Heart left ventricle (tissue), 16 donors: ENCODE data around the gene ENO4. TPM values are rescaled to one million over a fixed set of nuclear protein-coding genes. Genes with fewer than 3 reads are reported as not detected.

Experiments used
- ATAC-seq, 4 donors: fragments of 200-7000 bp; cut with Tn5 transposase; one replicate each; pipeline ENCODE4 v1.9.1; 2020 to 2022; ENCODE audit warnings: moderate library complexity in 4 of 4, mild to moderate bottlenecking in 3 of 4, moderate number of reproducible peaks in 1 of 4
- DNase-seq, 5 donors: peaks; one replicate each; pipeline ENCODE4 v3.0.0-alpha.2; 2020
- H3K27ac ChIP-seq, 12 donors: fragments of 200-600 bp; sonication (generic) in 4 of 12; one replicate each; pipeline versions ENCODE4 v1.5.0 to v1.8.0; 2016 to 2022; ENCODE audit warnings: mild to moderate bottlenecking in 2 of 12
- H3K27me3 ChIP-seq, 9 donors: fragments of 200-600 bp; sonication (generic) in 2 of 9; one replicate each; pipeline versions ENCODE4 v1.5.1 to v1.8.0; 2016 to 2022; ENCODE audit warnings: mild to moderate bottlenecking in 3 of 9
- H3K36me3 ChIP-seq, 9 donors: fragments of 200-600 bp; sonication (generic) in 2 of 9; one replicate each; pipeline versions ENCODE4 v1.5.0 to v1.8.0; 2018 to 2022; ENCODE audit warnings: mild to moderate bottlenecking in 2 of 9
- H3K4me1 ChIP-seq, 12 donors: fragments of 200-600 bp; sonication (generic) in 4 of 12; one replicate each; pipeline versions ENCODE4 v1.5.0 to v1.8.0; 2016 to 2022; ENCODE audit warnings: mild to moderate bottlenecking in 3 of 12
- H3K4me3 ChIP-seq, 12 donors: fragments of 200-600 bp; sonication (generic) in 4 of 12; one replicate each; pipeline versions ENCODE4 v1.5.0 to v1.8.0; 2017 to 2022; ENCODE audit warnings: mild to moderate bottlenecking in 9 of 12, moderate library complexity in 4 of 12
- H3K9me3 ChIP-seq, 12 donors: fragments of 200-600 bp; sonication (generic) in 4 of 12; one replicate each; pipeline versions ENCODE4 v1.5.0 to v1.8.0; 2016 to 2022; ENCODE audit warnings: mild to moderate bottlenecking in 1 of 12
- POLR2A ChIP-seq, 2 donors: fragments of 450-650 bp; IDR thresholded peaks; one replicate each; pipeline ENCODE4 v1.6.1; 2017; ENCODE audit warnings: antibody characterized with exemption in 2 of 2, mild to moderate bottlenecking in 2 of 2, moderate library complexity in 2 of 2
- WGBS, 4 donors: extraction: QIAGEN DNeasy Blood & Tissue Kit in 2 of 4; methylation state at CpG; one replicate each; pipeline versions ENCODE4 v1.1.5 to v1.1.7; 2013 to 2018; 5-methylcytosine and 5-hydroxymethylcytosine counted together
- intact Hi-C, 10 donors: fragments of 100-400 bp; cut with DNase I; formaldehyde crosslinking; loops; one replicate each; pipeline versions ENCODE4 v1.11.1 to v1.14.2; 2022
- polyA plus RNA-seq, 2 donors: library from polyadenylated mRNA; stranded (reverse); fragments of 200-250 nt; gene quantifications; one replicate each; pipeline ENCODE4 v1.2.3, GENCODE V29; 2013
- total RNA-seq, 9 donors: library from RNA; depleted of rRNA in 2 of 9; stranded (reverse); fragments of >200 nt in 2 of 9; fragmentation: NEBNext Ultra II Directional in 3 of 9; extraction: Animal tissue kit (Norgen Biotek cat#: 25700) in 3 of 9; gene quantifications; one replicate each; pipeline versions ENCODE4 v1.1.0 to v1.2.4, GENCODE V29; 2016 to 2023
- TF ChIP-seq, protein P1 (sequence below), 12 donors: fragments of 200-600 bp; sonication (generic) in 4 of 12; IDR thresholded peaks; one replicate each; pipeline versions ENCODE4 v1.5.0 to v1.8.0; 2018 to 2022; ENCODE audit warnings: antibody characterized with exemption in 12 of 12, mild to moderate bottlenecking in 5 of 12
- donor health status: ischemic (EF 13 %, LVEDD 7.1; RV severe dilation, severe dysfunction).
- donor health status: healthy with polysubstance abuse.
- donor health status: DM: no; HTN: yes; CAD: no.
- donor health status: DM: no; HTN: no; CAD: no.
- donor health status: ischemic (EF 25% LVEDD 6.9; RV normal size, moderate dysfunction).
- donor health status: ischemic (EF 25% LVEDD 5.7; RV mildly dilated, moderate dysfunction).
- donor health status: healthy.
- donor health status: DM: yes; HTN: yes; CAD: no.
- donor health status: ischemic (EF 35%, LVEDD 5.7; RV mildly dilated, moderate dysfunction).
- donor health status: nonischemic (EF 11% LVEDD 7.7; RV severe dilation, severe dysfunction).
- donor health status: DM: yes; HTN: yes; CAD: no.
- donor health status: PGD.
- donor health status: ischemic (EF 29% LVEDD 5.4; RV normal size, mild dysfunction).
- donor health status: nonischemic (EF 23%, LVEDD 6.1; RV moderate dilation, normal function).

Gene ENO4
- total and polyA plus RNA-seq, 11 donors: 0.03 to 1.8 (median 0.19) TPM; not detected in 7

DNA sequence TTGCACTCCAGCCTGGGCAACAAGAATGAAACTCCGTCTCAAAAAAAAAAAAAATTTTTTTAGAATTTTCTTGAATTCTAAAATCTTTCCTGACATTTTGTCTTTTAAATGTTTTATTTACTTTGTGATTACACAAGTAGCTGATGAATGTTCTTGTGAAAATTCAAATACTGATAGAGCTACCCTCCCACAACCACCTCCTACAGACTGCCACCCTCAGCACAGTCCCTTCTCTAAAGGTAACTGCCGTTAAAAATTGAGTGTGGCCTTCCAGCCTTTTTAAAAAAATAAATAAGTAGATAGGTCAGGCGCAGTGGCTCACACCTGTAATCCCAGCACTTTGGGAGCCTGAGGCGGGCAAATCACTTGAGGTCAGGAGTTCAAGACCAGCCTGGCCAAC is 15.1 kb downstream of the ENO4 start:
- Histone ChIP-seq H3K27me3 (peaks cover 0 to 7% (median 0%) of the 10 kb centered on the region in 9 donors), H3K4me3 (no peak overlapping the region), H3K36me3 (no peaks in the 10 kb centered on the region), H3K27ac (no peak overlapping the region), H3K4me1 (no peaks in the 10 kb centered on the region), H3K9me3 (no peaks in the 10 kb centered on the region)
- intact Hi-C loops: no loop called here
- TF ChIP-seq, protein P1, sequence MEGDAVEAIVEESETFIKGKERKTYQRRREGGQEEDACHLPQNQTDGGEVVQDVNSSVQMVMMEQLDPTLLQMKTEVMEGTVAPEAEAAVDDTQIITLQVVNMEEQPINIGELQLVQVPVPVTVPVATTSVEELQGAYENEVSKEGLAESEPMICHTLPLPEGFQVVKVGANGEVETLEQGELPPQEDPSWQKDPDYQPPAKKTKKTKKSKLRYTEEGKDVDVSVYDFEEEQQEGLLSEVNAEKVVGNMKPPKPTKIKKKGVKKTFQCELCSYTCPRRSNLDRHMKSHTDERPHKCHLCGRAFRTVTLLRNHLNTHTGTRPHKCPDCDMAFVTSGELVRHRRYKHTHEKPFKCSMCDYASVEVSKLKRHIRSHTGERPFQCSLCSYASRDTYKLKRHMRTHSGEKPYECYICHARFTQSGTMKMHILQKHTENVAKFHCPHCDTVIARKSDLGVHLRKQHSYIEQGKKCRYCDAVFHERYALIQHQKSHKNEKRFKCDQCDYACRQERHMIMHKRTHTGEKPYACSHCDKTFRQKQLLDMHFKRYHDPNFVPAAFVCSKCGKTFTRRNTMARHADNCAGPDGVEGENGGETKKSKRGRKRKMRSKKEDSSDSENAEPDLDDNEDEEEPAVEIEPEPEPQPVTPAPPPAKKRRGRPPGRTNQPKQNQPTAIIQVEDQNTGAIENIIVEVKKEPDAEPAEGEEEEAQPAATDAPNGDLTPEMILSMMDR (IDR thresholded peaks at IDR 0.05): no peak
- no peak for TF ChIP-seq POLR2A (IDR thresholded peaks at IDR 0.05)
- 88 to 91% (median 89%) methylated on average over 4 of the region's 4 CpGs for WGBS, 4 donors
- no peak for ATAC-seq
- DNase-seq: no peak

DNA sequence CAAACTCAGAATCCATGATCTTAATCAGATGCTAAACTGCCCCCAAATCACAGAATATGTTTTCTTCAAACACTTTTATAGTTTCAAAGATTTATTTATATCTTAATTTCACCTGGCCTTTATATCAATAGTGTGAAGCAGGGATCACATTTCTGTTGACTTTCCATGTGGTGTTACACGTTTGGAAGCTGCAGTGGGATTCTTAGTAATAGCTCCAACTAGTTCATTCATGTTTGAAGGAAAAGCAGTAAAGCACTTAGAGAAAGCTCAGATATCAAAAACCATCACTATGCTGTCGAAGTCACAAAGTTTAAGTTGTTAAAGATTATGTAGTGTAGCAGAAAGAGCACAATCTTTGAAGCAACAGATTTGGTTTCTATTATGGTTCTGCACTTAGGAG is 16.8 kb downstream of the ENO4 start:
- peaks cover 0 to 4% (median 0%) of the 10 kb centered on the region in 9 donors for H3K27me3 ChIP-seq
- WGBS, 4 donors: 63 to 83% (median 72%) methylated on average over 2 of the region's 2 CpGs
- no peak for TF ChIP-seq POLR2A (IDR thresholded peaks at IDR 0.05)
- DNase-seq (no peak), ATAC-seq (no peak)
- H3K36me3 ChIP-seq: no peaks in the 10 kb centered on the region
- no peaks in the 10 kb centered on the region for H3K9me3 ChIP-seq
- no peaks in the 10 kb centered on the region for H3K4me1 ChIP-seq
- H3K4me3 ChIP-seq: no peak overlapping the region
- intact Hi-C loops: no loop called here
- H3K27ac ChIP-seq: no peak overlapping the region

DNA sequence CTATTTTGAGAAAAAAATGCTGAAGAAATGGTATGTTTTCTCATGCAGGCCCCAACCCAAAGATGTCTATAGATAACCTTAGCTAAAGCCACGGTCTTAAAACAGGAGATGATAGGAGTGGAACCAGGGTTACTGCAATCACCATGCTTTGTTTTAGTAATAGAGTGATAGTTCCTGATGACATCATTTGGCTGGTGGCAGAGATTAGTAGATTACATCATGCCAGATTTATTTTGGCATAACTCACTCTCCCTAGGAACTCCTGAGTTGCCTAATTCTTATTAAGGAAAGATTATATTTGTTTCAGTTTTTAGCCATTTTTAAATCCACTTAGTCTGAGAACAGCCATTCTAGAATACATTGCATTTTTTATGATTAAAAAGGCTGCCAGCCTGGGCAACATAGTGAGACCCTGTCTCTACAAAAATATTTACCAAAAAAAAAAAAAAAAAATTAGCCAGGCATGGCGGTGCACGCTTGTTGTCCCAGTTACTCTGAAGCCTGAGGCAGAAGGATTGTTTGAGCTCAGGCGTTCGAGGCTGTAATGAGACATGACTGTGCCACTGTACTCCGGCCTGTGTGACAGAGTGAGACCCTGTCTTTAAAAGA is 17.8 kb downstream of the ENO4 start:
- ATAC-seq (no peak), DNase-seq (no peak)
- WGBS, 4 donors: 82 to 87% (median 85%) methylated on average over 6 of the region's 6 CpGs
- no peak for TF ChIP-seq POLR2A (IDR thresholded peaks at IDR 0.05)
- TF ChIP-seq, protein P1 (IDR thresholded peaks at IDR 0.05): no peak
- H3K36me3 ChIP-seq: no peaks in the 10 kb centered on the region
- H3K4me3 ChIP-seq: no peak overlapping the region
- H3K4me1 ChIP-seq: no peaks in the 10 kb centered on the region
- H3K27me3 ChIP-seq: peaks cover 0 to 4% (median 0%) of the 10 kb centered on the region in 9 donors
- no peaks in the 10 kb centered on the region for H3K9me3 ChIP-seq
- no peak overlapping the region for H3K27ac ChIP-seq
- intact Hi-C loops: no loop called here

DNA sequence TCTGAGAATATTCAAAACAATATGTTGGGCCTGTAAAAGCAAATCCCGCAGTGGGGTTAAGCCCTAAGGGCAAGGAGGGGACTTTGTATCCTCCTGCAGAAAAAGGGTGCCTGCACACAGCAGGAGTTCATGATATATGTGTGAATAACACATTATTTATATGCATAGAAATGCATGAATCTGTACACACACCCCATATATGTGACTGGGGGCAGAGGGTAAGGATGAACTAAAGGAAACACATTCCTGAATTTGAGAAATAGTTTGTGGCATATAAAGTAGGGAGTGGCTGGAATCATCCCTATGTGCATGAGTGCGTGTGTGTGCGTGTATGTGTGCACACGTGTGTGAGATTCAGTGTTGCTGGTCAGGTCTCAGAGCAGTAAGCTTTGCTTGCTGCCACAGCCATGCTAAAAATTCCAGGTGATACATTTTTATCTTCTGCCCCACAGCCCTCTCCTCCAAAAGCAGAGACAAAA is 18.9 kb downstream of the ENO4 start:
- Histone ChIP-seq H3K36me3 (no peaks in the 10 kb centered on the region), H3K9me3 (no peaks in the 10 kb centered on the region), H3K4me3 (no peak overlapping the region), H3K4me1 (no peaks in the 10 kb centered on the region), H3K27ac (no peak overlapping the region), H3K27me3 (peaks cover 0 to 5% (median 0%) of the 10 kb centered on the region in 9 donors)
- intact Hi-C loops: no loop called here
- no peak for ATAC-seq
- no peak for DNase-seq
- WGBS, 4 donors: 68 to 92% (median 73%) methylated on average over 4 of the region's 4 CpGs
- TF ChIP-seq, protein P1 (IDR thresholded peaks at IDR 0.05): no peak
- TF ChIP-seq POLR2A (IDR thresholded peaks at IDR 0.05): no peak

DNA sequence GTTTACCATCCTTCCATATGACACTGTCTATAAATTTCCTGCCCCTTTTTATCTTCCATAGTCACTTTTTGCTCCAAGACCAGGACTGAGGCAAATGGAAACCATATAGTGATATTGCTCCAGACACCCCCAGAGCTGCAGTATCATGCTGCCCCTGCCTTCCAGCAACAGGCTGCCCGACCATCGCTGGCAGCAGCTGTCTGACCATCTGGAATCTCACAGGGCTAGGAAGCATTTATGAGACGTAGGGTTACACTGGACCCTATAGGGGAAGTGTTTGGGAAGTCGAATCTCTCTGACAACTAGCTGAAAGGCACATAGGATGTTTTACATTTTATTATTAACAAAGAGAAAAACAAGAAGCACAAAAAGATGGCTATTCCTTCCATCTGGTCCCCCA is 19.4 kb downstream of the ENO4 start:
- intact Hi-C loops: no loop called here
- H3K27ac ChIP-seq: no peak overlapping the region
- no peaks in the 10 kb centered on the region for H3K4me1 ChIP-seq
- 58 to 71% (median 67%) methylated on average over 4 of the region's 4 CpGs for WGBS, 4 donors
- no peaks in the 10 kb centered on the region for H3K36me3 ChIP-seq
- no peaks in the 10 kb centered on the region for H3K9me3 ChIP-seq
- DNase-seq (no peak), ATAC-seq (no peak)
- H3K27me3 ChIP-seq: peaks cover 0 to 7% (median 0%) of the 10 kb centered on the region in 9 donors
- H3K4me3 ChIP-seq: no peak overlapping the region
- TF ChIP-seq POLR2A (IDR thresholded peaks at IDR 0.05): no peak
- TF ChIP-seq, protein P1 (IDR thresholded peaks at IDR 0.05): no peak
